GM23338 (cell line): ENCODE results near the gene OR5B12. TPM values are rescaled to one million over a fixed set of nuclear protein-coding genes. Genes with fewer than 3 reads are reported as not detected.

Experiments
- ATAC-seq: fragments of 200-7000 bp; cut with Tn5 transposase; 3 replicates; pipeline ENCODE4 v1.9.1; 2020
- DNase-seq: peaks from one replicate; pipeline ENCODE4 v3.0.0-alpha.2; 2015; ENCODE audit warnings: low spot score
- H2AFZ ChIP-seq: fragments of 200-600 bp; sonication (generic); 2 replicates; pipeline ENCODE4 v1.8.0; 2016; ENCODE audit warnings: antibody characterized with exemption, mild to moderate bottlenecking, moderate library complexity
- H3F3A ChIP-seq: fragments of 200-600 bp; sonication (generic); replicated peaks from 2 replicates; pipeline ENCODE4 v1.8.0; 2017; ENCODE audit warnings: antibody characterized with exemption, mixed run types, low read depth
- H3K27ac ChIP-seq: fragments of 200-600 bp; sonication (generic); 2 replicates; pipeline ENCODE4 v1.6.1; 2016; ENCODE audit warnings: low read depth
- H3K27me3 ChIP-seq: fragments of 200-600 bp; sonication (generic); 2 replicates; pipeline ENCODE4 v1.8.0; 2016; ENCODE audit warnings: mild to moderate bottlenecking, mixed run types, moderate library complexity; ENCODE audit not compliant: insufficient read depth
- H3K36me3 ChIP-seq: fragments of 200-600 bp; sonication (generic); 2 replicates; pipeline ENCODE4 v1.8.0; 2016; ENCODE audit warnings: mild to moderate bottlenecking; ENCODE audit not compliant: insufficient read depth
- H3K4me1 ChIP-seq: fragments of 200-600 bp; sonication (generic); 2 replicates; pipeline ENCODE4 v1.8.0; 2016; ENCODE audit warnings: mild to moderate bottlenecking, moderate library complexity; ENCODE audit not compliant: insufficient read depth
- H3K4me2 ChIP-seq: fragments of 200-600 bp; sonication (generic); 2 replicates; pipeline ENCODE4 v1.7.1; 2017; ENCODE audit warnings: mixed run types
- H3K4me3 ChIP-seq: fragments of 200-600 bp; sonication (generic); 2 replicates; pipeline ENCODE4 v1.6.1; 2016; ENCODE audit warnings: mixed run types
- H3K79me2 ChIP-seq: fragments of 200-600 bp; sonication (generic); replicated peaks from 2 replicates; pipeline ENCODE4 v1.8.0; 2017; ENCODE audit warnings: mild to moderate bottlenecking; ENCODE audit not compliant: insufficient read depth
- H3K9me2 ChIP-seq: fragments of 200-600 bp; sonication (generic); 2 replicates; pipeline ENCODE4 v1.8.0; 2017; ENCODE audit not compliant: insufficient read depth
- H4K20me1 ChIP-seq: fragments of 200-600 bp; sonication (generic); replicated peaks from 2 replicates; pipeline ENCODE4 v1.8.0; 2017; ENCODE audit warnings: mild to moderate bottlenecking; ENCODE audit not compliant: insufficient read depth
- H3K27ac Mint-ChIP-seq: 2 replicates; pipeline ENCODE4 v1.8.0; 2020; ENCODE audit warnings: inconsistent platforms, mild to moderate bottlenecking, moderate library complexity, mixed read lengths
- H3K27me3 Mint-ChIP-seq: 3 replicates; pipeline ENCODE4 v1.8.0; 2022; ENCODE audit warnings: low read depth, mild to moderate bottlenecking, moderate library complexity, mixed read lengths, inconsistent platforms; ENCODE audit not compliant: insufficient read depth, poor library complexity
- H3K36me3 Mint-ChIP-seq: 3 replicates; pipeline ENCODE4 v1.8.0; 2021; ENCODE audit warnings: low read depth, mild to moderate bottlenecking, inconsistent platforms, moderate library complexity, mixed read lengths
- H3K4me1 Mint-ChIP-seq: 3 replicates; pipeline ENCODE4 v1.8.0; 2020; ENCODE audit warnings: mild to moderate bottlenecking, inconsistent platforms, mixed read lengths
- H3K4me3 Mint-ChIP-seq: 3 replicates; pipeline ENCODE4 v1.8.0; 2021; ENCODE audit warnings: moderate library complexity, mild to moderate bottlenecking, inconsistent platforms, mixed read lengths
- H3K9me3 Mint-ChIP-seq: 3 replicates; pipeline ENCODE4 v1.8.0; 2020; ENCODE audit warnings: moderate library complexity, mild to moderate bottlenecking, inconsistent platforms, mixed read lengths
- EZH2 ChIP-seq: fragments of 200-600 bp; sonication (generic); IDR thresholded peaks from one replicate; pipeline ENCODE4 v1.8.0; 2017; ENCODE audit warnings: antibody characterized with exemption, mild to moderate bottlenecking, low read depth; ENCODE audit not compliant: unreplicated experiment
- EZH2phosphoT487 ChIP-seq: fragments of 200-600 bp; sonication (generic); IDR thresholded peaks from one replicate; pipeline ENCODE4 v1.8.1; 2018; ENCODE audit warnings: antibody characterized with exemption; ENCODE audit not compliant: unreplicated experiment
- JUNB ChIP-seq: IDR thresholded peaks from one replicate; pipeline ENCODE4 v1.6.1; 2016; ENCODE audit warnings: antibody characterized with exemption; ENCODE audit not compliant: unreplicated experiment
- NANOG ChIP-seq: IDR thresholded peaks from 2 replicates; pipeline ENCODE4 v1.6.1; 2016; ENCODE audit warnings: antibody characterized with exemption, borderline replicate concordance
- POLR2AphosphoS5 ChIP-seq: IDR thresholded peaks from 2 replicates; pipeline ENCODE4 v1.6.1; 2016; ENCODE audit warnings: antibody characterized with exemption, low read depth
- STAT1 ChIP-seq: IDR thresholded peaks from one replicate; pipeline ENCODE4 v1.6.1; 2016; ENCODE audit warnings: antibody characterized with exemption; ENCODE audit not compliant: unreplicated experiment
- ZNF331 ChIP-seq: fragments of 250-450 bp; sonication (Bioruptor Pico); IDR thresholded peaks from 2 replicates; pipeline ENCODE4 v1.5.0; 2020; ENCODE audit warnings: low read depth, mild to moderate bottlenecking, moderate library complexity
- polyA plus RNA-seq: library from polyadenylated mRNA; unstranded; fragments of >200 nt; fragmentation: Nextera tagmentation; extraction: Ambion mirVana; gene quantifications from 2 replicates; pipeline ENCODE4 v1.2.1, GENCODE V29; 2016
- total RNA-seq: library from RNA; depleted of rRNA; stranded (reverse); fragments of >200 nt; shearing (Covaris generic); gene quantifications from 2 replicates; pipeline ENCODE4 v1.2.3, GENCODE V29; 2014
- TF ChIP-seq, protein P1 (sequence below): IDR thresholded peaks from 2 replicates; pipeline ENCODE4 v1.6.1; 2016; ENCODE audit warnings: antibody characterized with exemption
- TF ChIP-seq, protein P2 (sequence below), 2 experiments: fragments of 200-600 bp in 1 of 2; sonication (generic) in 1 of 2; conservative IDR thresholded peaks; 2 replicates each; pipeline versions ENCODE4 v1.5.1 to v1.6.1; 2016 to 2017; ENCODE audit warnings: antibody characterized with exemption in 2 of 2, low read depth in 2 of 2, mild to moderate bottlenecking in 2 of 2, moderate library complexity in 1 of 2
- TF ChIP-seq, protein P3 (sequence below): fragments of 250-450 bp; sonication (Bioruptor Pico); IDR thresholded peaks from 2 replicates; pipeline ENCODE4 v1.5.0; 2020; ENCODE audit warnings: mild to moderate bottlenecking, moderate library complexity

Gene OR5B12
- total and polyA plus RNA-seq, 2 experiments from 2014 or later: not detected

- Histone ChIP-seq H3F3A (no peaks in the 10 kb centered on the region), H3K9me2 (no peaks in the 10 kb centered on the region), H3K79me2 (no peaks in the 10 kb centered on the region), H2AFZ (no peak overlapping the region), H4K20me1 (no peaks in the 10 kb centered on the region), H3K4me1 (no peaks in the 10 kb centered on the region), H3K27me3 (no peaks in the 10 kb centered on the region), H3K27ac (no peak overlapping the region), H3K36me3 (no peaks in the 10 kb centered on the region), H3K4me2 (no peak overlapping the region), H3K4me3 (no peak overlapping the region)
- Mint-ChIP-seq H3K27ac (no peak overlapping the region), H3K36me3 (peaks cover 2% of the 10 kb centered on the region; the same call in 1 of the 3 replicates), H3K4me1 (no peaks in the 10 kb centered on the region), H3K9me3 (peaks cover 16% of the 10 kb centered on the region), H3K4me3 (no peak overlapping the region), H3K27me3 (no peaks in the 10 kb centered on the region)
- TF ChIP-seq POLR2AphosphoS5 (no peak), STAT1 (no peak)
- DNase-seq (no peak), ATAC-seq (no peak)
Measured at GRCh38 chr11:58394195-58394594, 47.8 kb downstream of the OR5B12 start.

DNA sequence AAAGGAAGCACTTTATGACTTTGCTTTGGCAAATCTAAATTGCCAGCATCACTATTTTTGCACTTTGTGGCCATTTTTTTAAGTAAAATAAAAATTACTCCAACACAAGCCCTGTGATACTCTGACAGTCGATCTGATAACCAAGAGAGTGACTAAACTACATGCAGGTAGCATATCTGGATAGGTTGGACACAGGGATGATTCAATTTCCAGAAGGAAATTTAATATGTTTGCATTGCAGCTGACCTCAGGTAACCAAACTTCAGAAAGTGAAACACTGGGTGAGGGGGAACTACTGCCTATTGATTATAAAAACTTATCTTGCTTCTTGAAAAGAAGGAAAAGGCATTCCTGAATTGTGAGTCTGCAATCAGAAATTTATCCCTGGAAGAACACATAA, 49.3 kb downstream of the OR5B12 start:
- no peak overlapping the region for H3K4me3 ChIP-seq
- Mint-ChIP-seq H3K27me3 (no peaks in the 10 kb centered on the region), H3K9me3 (peaks cover 16% of the 10 kb centered on the region), H3K4me1 (no peaks in the 10 kb centered on the region), H3K36me3 (peaks cover 2% of the 10 kb centered on the region; the same call in 1 of the 3 replicates), H3K27ac (no peak overlapping the region), H3K4me3 (no peak overlapping the region)
- H3K27ac ChIP-seq: no peak overlapping the region
- DNase-seq (no peak), ATAC-seq (no peak)
- H3F3A ChIP-seq: no peaks in the 10 kb centered on the region
- H3K36me3 ChIP-seq: no peaks in the 10 kb centered on the region
- no peak overlapping the region for H2AFZ ChIP-seq
- peaks cover 6% of the 10 kb centered on the region; the same call in 1 of the 2 replicates for H3K9me2 ChIP-seq
- H3K4me1 ChIP-seq: no peaks in the 10 kb centered on the region
- H3K79me2 ChIP-seq: no peaks in the 10 kb centered on the region
- no peaks in the 10 kb centered on the region for H4K20me1 ChIP-seq
- no peaks in the 10 kb centered on the region for H3K27me3 ChIP-seq
- no peak overlapping the region for H3K4me2 ChIP-seq
- TF ChIP-seq EZH2phosphoT487: no peak
- TF ChIP-seq STAT1: no peak
- no peak for TF ChIP-seq POLR2AphosphoS5
- no peak for TF ChIP-seq ZNF331 (CRISPR knock-in tag)
- TF ChIP-seq NANOG: no peak
- TF ChIP-seq JUNB: no peak
- TF ChIP-seq EZH2: no peak
- TF ChIP-seq, protein P1, sequence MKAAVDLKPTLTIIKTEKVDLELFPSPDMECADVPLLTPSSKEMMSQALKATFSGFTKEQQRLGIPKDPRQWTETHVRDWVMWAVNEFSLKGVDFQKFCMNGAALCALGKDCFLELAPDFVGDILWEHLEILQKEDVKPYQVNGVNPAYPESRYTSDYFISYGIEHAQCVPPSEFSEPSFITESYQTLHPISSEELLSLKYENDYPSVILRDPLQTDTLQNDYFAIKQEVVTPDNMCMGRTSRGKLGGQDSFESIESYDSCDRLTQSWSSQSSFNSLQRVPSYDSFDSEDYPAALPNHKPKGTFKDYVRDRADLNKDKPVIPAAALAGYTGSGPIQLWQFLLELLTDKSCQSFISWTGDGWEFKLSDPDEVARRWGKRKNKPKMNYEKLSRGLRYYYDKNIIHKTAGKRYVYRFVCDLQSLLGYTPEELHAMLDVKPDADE: no peak
- TF ChIP-seq, protein P2, sequence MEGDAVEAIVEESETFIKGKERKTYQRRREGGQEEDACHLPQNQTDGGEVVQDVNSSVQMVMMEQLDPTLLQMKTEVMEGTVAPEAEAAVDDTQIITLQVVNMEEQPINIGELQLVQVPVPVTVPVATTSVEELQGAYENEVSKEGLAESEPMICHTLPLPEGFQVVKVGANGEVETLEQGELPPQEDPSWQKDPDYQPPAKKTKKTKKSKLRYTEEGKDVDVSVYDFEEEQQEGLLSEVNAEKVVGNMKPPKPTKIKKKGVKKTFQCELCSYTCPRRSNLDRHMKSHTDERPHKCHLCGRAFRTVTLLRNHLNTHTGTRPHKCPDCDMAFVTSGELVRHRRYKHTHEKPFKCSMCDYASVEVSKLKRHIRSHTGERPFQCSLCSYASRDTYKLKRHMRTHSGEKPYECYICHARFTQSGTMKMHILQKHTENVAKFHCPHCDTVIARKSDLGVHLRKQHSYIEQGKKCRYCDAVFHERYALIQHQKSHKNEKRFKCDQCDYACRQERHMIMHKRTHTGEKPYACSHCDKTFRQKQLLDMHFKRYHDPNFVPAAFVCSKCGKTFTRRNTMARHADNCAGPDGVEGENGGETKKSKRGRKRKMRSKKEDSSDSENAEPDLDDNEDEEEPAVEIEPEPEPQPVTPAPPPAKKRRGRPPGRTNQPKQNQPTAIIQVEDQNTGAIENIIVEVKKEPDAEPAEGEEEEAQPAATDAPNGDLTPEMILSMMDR (conservative IDR thresholded peaks at IDR 0.05; ENCODE audit: low read depth in 2 of 2): no peak
- TF ChIP-seq, protein P3, sequence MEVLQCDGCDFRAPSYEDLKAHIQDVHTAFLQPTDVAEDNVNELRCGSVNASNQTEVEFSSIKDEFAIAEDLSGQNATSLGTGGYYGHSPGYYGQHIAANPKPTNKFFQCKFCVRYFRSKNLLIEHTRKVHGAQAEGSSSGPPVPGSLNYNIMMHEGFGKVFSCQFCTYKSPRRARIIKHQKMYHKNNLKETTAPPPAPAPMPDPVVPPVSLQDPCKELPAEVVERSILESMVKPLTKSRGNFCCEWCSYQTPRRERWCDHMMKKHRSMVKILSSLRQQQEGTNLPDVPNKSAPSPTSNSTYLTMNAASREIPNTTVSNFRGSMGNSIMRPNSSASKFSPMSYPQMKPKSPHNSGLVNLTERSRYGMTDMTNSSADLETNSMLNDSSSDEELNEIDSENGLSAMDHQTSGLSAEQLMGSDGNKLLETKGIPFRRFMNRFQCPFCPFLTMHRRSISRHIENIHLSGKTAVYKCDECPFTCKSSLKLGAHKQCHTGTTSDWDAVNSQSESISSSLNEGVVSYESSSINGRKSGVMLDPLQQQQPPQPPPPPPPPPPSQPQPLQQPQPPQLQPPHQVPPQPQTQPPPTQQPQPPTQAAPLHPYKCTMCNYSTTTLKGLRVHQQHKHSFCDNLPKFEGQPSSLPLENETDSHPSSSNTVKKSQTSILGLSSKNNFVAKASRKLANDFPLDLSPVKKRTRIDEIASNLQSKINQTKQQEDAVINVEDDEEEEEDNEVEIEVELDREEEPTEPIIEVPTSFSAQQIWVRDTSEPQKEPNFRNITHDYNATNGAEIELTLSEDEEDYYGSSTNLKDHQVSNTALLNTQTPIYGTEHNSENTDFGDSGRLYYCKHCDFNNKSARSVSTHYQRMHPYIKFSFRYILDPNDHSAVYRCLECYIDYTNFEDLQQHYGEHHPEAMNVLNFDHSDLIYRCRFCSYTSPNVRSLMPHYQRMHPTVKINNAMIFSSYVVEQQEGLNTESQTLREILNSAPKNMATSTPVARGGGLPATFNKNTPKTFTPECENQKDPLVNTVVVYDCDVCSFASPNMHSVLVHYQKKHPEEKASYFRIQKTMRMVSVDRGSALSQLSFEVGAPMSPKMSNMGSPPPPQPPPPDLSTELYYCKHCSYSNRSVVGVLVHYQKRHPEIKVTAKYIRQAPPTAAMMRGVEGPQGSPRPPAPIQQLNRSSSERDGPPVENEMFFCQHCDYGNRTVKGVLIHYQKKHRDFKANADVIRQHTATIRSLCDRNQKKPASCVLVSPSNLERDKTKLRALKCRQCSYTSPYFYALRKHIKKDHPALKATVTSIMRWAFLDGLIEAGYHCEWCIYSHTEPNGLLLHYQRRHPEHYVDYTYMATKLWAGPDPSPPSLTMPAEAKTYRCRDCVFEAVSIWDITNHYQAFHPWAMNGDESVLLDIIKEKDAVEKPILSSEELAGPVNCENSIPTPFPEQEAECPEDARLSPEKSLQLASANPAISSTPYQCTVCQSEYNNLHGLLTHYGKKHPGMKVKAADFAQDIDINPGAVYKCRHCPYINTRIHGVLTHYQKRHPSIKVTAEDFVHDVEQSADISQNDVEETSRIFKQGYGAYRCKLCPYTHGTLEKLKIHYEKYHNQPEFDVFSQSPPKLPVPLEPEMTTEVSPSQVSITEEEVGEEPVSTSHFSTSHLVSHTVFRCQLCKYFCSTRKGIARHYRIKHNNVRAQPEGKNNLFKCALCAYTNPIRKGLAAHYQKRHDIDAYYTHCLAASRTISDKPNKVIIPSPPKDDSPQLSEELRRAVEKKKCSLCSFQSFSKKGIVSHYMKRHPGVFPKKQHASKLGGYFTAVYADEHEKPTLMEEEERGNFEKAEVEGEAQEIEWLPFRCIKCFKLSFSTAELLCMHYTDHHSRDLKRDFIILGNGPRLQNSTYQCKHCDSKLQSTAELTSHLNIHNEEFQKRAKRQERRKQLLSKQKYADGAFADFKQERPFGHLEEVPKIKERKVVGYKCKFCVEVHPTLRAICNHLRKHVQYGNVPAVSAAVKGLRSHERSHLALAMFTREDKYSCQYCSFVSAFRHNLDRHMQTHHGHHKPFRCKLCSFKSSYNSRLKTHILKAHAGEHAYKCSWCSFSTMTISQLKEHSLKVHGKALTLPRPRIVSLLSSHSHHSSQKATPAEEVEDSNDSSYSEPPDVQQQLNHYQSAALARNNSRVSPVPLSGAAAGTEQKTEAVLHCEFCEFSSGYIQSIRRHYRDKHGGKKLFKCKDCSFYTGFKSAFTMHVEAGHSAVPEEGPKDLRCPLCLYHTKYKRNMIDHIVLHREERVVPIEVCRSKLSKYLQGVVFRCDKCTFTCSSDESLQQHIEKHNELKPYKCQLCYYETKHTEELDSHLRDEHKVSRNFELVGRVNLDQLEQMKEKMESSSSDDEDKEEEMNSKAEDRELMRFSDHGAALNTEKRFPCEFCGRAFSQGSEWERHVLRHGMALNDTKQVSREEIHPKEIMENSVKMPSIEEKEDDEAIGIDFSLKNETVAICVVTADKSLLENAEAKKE (CRISPR knock-in tag): no peak
